Thymus (tissue), 11 donors: ENCODE measurements around the gene KCNC3. TPM values are rescaled to one million over a fixed set of nuclear protein-coding genes. Genes with fewer than 3 reads are reported as not detected.

Experiments used
- DNase-seq, 9 donors: peaks; one replicate each; pipeline ENCODE4 v3.0.0-alpha.2; 2013; ENCODE audit warnings: low spot score in 9 of 9, low read depth in 6 of 9, missing footprints in 1 of 9
- H3K27ac ChIP-seq, 2 donors: one replicate each; pipeline ENCODE4 v1.5.1; 2013; ENCODE audit warnings: control low read depth in 1 of 2, low read depth in 1 of 2, low read length in 1 of 2, mild to moderate bottlenecking in 1 of 2, moderate library complexity in 1 of 2
- H3K27me3 ChIP-seq, 2 donors: one replicate each; pipeline ENCODE4 v1.5.1; 2013; ENCODE audit warnings: low read length in 1 of 2; ENCODE audit not compliant: control insufficient read depth in 2 of 2, insufficient read depth in 1 of 2
- H3K36me3 ChIP-seq, 2 donors: one replicate each; pipeline ENCODE4 v1.5.1; 2013; ENCODE audit warnings: low read length in 1 of 2, mild to moderate bottlenecking in 1 of 2, moderate library complexity in 1 of 2; ENCODE audit not compliant: control insufficient read depth in 2 of 2, insufficient read depth in 2 of 2
- H3K4me1 ChIP-seq, 2 donors: one replicate each; pipeline ENCODE4 v1.5.1; 2013; ENCODE audit warnings: low read length in 2 of 2; ENCODE audit not compliant: control insufficient read depth in 2 of 2, insufficient read depth in 2 of 2
- H3K4me3 ChIP-seq, 2 donors: one replicate each; pipeline ENCODE4 v1.5.1; 2013; ENCODE audit warnings: low read length in 2 of 2, control low read depth in 1 of 2, mild to moderate bottlenecking in 1 of 2
- H3K9me3 ChIP-seq, 2 donors: one replicate each; pipeline ENCODE4 v1.5.1; 2013; ENCODE audit warnings: low read length in 1 of 2, mild to moderate bottlenecking in 1 of 2; ENCODE audit not compliant: control insufficient read depth in 2 of 2, insufficient read depth in 1 of 2
- WGBS: extraction: QIAGEN DNeasy Blood & Tissue Kit; methylation state at CpG from one replicate; pipeline ENCODE4 v1.1.7; 2013; 5-methylcytosine and 5-hydroxymethylcytosine counted together
- polyA plus RNA-seq: library from polyadenylated mRNA; stranded (reverse); fragments of 200-250 nt; gene quantifications from one replicate; pipeline ENCODE4 v1.2.3, GENCODE V29; 2013
- total RNA-seq: library from RNA; stranded (reverse); fragments of 120-200 nt; gene quantifications from one replicate; pipeline ENCODE4 v1.2.4, GENCODE V29; 2013
- donor health status: healthy.

The KCNC3 gene
- total and polyA plus RNA-seq, 2 donors: 0.47 to 6.8 TPM

DNA sequence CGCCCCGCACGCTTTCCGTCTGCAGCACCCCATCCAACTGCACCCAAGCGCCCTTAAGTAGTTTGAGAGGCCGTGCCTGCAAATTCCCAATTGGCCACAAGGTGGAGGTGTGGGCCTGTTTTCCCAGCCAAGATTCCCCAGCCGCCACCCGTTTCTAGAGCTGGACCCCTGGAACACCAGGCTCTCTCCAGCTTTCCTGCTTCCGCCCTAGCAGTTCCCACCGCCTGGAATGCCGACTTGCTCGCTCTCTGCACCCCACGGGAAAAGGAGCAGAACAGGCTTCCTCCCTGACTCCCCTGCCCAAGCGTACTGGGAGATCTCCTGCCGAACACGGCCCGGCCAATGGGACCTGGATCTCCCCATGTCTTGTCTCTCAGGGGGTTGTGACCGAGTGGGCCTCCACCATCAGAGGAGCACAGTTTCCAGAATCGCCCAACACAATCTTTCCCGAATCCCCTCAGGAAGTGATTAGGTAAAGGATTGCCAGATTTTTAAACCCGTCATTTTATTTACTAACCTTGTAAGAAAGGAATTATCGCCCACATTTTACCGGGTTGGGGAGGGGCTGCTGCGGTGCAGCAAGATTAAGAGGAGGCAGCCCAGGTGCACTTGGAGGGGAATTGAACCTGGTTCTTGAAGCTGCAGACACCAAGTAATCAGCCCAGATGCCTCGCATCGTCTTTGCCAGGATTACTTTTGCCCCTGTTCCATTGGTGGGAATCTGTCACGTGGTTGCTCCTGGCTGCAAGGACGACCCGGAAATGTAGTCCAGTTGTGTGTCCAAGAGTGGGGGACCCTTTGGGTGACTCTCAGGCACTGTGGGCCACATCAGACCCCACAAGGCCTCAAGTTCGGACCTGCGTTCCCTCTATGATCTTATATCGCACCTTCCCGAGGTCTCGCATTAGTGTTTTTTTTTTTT is 39.7 kb upstream of the KCNC3 start:
- Histone ChIP-seq H3K27me3 (no peaks in the 10 kb centered on the region), H3K4me3 (peak overlapping the region; percentile 70 to 82), H3K36me3 (no peaks in the 10 kb centered on the region), H3K9me3 (no peaks in the 10 kb centered on the region), H3K4me1 (peaks cover 12 to 28% of the 10 kb centered on the region in 2 donors), H3K27ac (peak overlapping the region; percentile 70 to 84)
- DNase-seq: peak; percentile 59 to 88 (median 76)
- WGBS: 4% methylated on average over 34 of the region's 34 CpGs

DNA sequence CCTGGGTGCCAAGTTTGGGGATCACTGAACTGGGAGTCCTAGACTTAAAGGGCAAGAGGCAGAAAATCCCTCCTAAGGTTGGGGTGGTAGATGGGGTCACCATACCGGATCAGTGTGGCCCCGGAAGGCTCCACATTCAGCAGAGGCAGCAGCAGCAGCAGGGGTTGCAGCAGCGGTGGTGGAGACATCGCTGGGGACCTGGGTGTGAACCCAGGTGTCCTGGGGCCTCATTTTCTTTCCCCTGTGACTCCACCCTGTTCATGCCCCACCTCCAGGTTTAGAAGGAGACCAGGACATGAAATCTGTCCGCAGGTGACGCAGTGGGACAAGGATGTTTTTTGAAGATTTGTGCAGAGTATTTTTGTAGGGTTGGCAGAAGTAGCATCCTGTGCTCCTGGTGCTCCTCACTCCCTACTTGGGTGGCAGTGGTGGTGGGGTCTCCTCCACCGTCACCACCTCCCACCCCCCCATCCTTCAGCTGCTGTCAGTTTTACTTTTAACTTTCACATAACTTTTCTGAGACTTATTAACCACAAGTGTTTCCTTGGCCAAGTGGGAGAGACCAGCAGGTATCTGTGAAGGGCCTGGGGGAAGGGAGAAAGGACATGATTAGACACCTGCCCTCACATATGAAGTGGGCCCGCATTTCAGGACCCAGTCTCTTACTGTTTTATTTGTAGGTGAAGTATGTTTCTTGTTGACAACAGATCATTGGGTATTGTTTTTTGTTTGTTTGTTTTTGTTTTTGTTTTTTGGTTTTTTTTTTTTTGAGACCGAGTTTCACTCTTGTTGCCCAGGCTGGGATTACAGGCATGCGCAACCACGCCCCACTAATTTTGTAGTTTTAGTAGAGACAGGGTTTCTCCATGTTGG is 36.5 kb upstream of the KCNC3 start, which contains the start of gene NAPSA:
TSS of gene NAPSA (minus strand) at position 206 of the 873 bp plus-strand sequence. CDS start at position 188, 18 bp downstream.
- H3K4me1 ChIP-seq: peaks cover 12 to 32% of the 10 kb centered on the region in 2 donors
- no peak for DNase-seq
- H3K27me3 ChIP-seq: no peaks in the 10 kb centered on the region
- no peak within 1 kb of the TSS for H3K4me3 ChIP-seq
- 88% methylated on average over 11 of the region's 11 CpGs for WGBS
- no peaks in the 10 kb centered on the region for H3K9me3 ChIP-seq
- H3K27ac ChIP-seq: peak within 1 kb of the TSS in 1 of 2 donors; percentile 42
- H3K36me3 ChIP-seq: no peaks in the 10 kb centered on the region

DNA sequence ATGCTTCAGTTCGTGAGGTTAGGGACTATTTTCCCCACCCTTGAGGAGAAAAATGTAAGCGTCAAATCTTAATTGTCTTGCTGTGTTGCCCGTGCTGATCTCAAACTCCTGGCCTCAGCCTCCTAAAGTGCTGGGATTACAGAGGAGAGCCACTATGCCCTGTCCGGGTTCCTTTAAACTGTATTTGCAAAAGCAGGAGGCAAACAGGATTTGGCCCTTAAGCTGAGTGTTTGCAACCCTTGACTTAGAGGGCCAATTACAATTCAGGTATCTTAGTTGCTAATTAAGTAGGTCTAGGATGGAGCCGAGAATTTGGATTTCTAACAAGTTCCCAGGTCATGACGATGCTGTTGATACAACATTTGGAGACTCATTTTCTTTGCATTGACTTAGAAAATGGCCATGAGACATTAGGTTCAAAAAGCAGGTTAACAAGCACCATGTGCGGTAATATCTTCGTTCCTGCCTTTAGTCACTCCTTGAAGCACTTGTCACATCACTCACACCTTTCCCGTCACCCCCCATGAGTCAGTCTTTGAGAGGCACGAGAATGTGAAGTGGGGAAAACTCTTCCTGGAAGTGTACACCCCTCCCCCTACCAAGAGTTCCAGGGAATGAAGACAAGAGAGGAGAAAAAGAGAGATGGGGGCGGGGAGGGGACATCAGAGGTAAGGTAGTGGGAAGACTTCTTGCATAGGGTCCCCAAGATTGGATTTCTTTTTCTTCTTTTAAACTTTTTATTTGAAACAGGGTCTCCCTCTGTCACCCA is 33.7 kb upstream of the KCNC3 start:
- WGBS: 91% methylated on average over 11 of the region's 11 CpGs
- H3K36me3 ChIP-seq: no peaks in the 10 kb centered on the region
- no peak overlapping the region for H3K27ac ChIP-seq
- H3K9me3 ChIP-seq: peaks cover 0 to 12% of the 10 kb centered on the region in 2 donors
- H3K4me3 ChIP-seq: no peak overlapping the region
- DNase-seq: no peak
- H3K4me1 ChIP-seq: peaks cover 2 to 26% of the 10 kb centered on the region in 2 donors
- H3K27me3 ChIP-seq: peaks cover 0 to 8% of the 10 kb centered on the region in 2 donors

DNA sequence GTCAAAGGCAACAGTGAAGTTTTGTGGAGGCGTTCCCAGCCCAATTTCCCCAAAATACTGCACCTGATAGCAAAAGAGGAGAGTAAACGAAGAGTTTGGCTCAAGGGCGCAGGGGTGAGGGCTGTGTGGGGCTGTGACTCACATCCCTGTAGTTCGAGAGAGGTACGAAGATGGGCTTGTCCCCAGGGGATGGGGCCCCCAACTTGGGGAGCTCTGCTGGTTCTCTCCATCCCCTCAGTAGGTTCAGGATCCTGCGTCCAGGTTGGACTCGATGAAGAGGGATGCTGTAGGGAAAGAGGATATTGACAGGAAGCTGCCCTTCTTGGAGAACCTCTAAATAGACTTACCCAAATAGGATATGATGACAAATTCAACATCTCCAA is 32.8 kb upstream of the KCNC3 start:
- 96% methylated on average over 7 of the region's 7 CpGs for whole genome bisulfite sequencing
- Histone ChIP-seq H3K27me3 (peaks cover 0 to 13% of the 10 kb centered on the region in 2 donors), H3K9me3 (peaks cover 0 to 17% of the 10 kb centered on the region in 2 donors), H3K36me3 (no peaks in the 10 kb centered on the region), H3K4me1 (peaks cover 2 to 26% of the 10 kb centered on the region in 2 donors), H3K27ac (no peak overlapping the region), H3K4me3 (no peak overlapping the region)
- DNase-seq: no peak

DNA sequence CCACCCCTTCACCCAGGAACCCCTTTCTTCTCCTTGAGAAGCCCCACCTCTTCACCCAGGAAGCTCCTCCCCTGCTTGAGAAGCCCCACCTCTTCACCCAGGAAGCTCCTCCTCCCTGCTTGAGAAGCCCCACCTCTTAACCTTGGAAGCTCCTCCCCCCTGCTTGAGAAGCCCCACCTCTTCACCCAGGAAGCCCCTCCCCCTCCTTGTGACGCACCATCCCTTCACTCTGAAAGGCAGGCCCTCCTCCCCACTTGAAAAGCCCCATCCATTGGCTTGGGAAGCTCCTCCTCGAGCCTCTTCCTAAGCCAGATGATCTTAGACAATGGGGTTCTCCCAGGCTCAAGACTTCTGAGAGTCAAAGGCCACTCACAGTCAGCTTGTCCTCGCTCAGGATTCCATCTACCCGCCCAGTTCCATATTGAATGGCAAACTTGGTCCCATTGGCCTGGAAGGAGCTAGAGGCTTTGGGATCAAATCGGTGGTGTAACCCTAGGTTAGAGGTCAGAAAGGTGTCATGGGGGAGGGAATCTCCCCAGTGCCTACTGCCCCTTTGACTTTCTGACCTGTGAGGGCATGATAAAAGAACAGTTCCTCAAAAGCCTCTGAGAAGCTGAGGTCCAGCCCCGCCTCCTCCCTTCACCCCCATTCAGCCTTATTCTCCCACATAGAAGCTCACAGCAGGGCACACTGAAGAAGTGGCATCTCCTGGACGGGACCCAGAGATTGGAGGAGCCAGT is 32.3 kb upstream of the KCNC3 start:
- H3K27me3 ChIP-seq: peaks cover 0 to 13% of the 10 kb centered on the region in 2 donors
- no peak overlapping the region for H3K27ac ChIP-seq

DNA sequence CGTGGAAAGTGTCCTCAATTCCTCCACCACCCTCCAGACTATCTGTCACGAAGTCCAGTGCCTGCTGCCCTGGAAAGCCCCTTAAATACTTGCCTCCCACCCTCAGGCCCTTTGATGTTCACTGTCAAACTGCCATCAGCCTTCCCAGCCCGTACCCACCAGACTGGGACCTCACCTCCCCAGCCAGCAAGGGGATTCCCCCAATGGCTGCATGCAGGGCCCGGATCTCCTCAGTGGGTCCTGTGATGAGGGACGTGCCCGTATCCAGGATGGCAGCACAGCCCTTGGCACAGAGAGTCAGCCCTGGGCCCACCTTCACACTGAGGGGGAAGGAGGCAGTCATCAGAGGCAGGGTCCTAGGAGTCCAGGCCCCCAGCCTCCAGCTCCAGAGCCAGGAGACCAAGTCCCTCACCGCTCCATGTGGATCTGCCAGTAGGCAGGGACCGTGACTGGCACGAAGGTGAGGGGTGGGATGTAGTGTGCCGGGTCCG is 30.2 kb upstream of the KCNC3 start:
- Histone ChIP-seq H3K27ac (no peak overlapping the region), H3K36me3 (no peaks in the 10 kb centered on the region), H3K4me3 (no peak overlapping the region), H3K27me3 (peaks cover 0 to 13% of the 10 kb centered on the region in 2 donors), H3K4me1 (peaks cover 2 to 11% of the 10 kb centered on the region in 2 donors), H3K9me3 (peaks cover 0 to 17% of the 10 kb centered on the region in 2 donors)
- DNase-seq: no peak
- WGBS: 96% methylated on average over 11 of the region's 11 CpGs

More for the DNA sequence above, 32.3 kb upstream of the KCNC3 start:
- WGBS: 94% methylated on average over 7 of the region's 7 CpGs
- Histone ChIP-seq H3K4me1 (peaks cover 2 to 26% of the 10 kb centered on the region in 2 donors), H3K4me3 (no peak overlapping the region), H3K9me3 (peaks cover 0 to 17% of the 10 kb centered on the region in 2 donors), H3K36me3 (no peaks in the 10 kb centered on the region)
- DNase-seq: no peak

DNA sequence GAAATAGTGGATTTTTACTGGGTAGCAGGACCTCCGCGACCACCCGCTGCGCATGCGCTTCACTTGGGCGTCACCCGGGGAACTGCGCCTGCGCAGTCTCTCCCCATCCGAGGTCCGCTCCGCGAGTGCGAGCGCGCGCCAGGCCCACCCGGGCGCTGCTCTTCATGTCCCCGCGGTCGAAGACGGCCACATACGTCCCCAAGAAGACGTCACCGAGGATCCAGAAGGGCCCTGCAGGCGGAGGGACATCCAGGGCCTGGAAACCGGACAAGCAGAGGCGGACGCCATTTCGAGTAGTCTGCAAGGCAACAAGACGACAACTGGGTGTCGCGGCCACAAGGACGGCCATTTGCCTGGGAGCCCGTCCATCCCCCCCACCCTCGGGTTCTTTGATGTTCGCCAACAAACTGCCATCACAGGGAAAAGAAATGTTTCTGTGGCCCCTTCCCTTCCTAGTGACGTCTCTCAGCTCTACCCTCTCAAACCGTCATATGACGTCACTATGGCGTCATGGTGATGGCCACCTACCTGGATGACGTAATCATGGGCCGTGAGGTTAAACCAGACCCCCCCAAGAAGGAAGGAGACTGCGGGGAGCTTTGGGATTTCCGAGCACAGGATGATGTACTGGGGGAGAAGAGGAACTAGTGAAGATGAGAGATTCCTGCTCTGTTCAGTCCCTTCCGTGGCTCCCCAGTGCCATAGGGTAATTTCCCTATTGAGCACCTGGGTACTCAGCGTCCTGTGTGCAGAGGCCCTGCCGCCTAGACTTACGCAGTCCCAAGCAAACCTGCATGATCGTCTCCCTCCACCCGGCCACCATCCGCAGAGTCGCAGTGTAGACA is 29.5 kb upstream of the KCNC3 start:
- WGBS: 33% methylated on average over 54 of the region's 54 CpGs
- peak overlapping the region; percentile 57 to 65 for H3K4me3 ChIP-seq
- peaks cover 2 to 7% of the 10 kb centered on the region in 2 donors for H3K4me1 ChIP-seq
- H3K27ac ChIP-seq: peak overlapping the region; percentile 93 to 94
- H3K27me3 ChIP-seq: peaks cover 0 to 13% of the 10 kb centered on the region in 2 donors
- H3K9me3 ChIP-seq: peaks cover 0 to 17% of the 10 kb centered on the region in 2 donors
- no peaks in the 10 kb centered on the region for H3K36me3 ChIP-seq
- DNase-seq: peak; percentile 34 to 82 (median 53)
